Stimulated activated CD4-positive, alpha-beta T cell treated with anti-CD3 and anti-CD28 coated beads, TNF-alpha, amount 100 ng/mL, for 1 hour (primary cell): ENCODE results near the gene ACAA1.
"Not testable (repeated sequence)": the region's sequence is repeated elsewhere in the genome, so short reads cannot be mapped to it uniquely, and the experiment has no call there.

Source experiments
- DNase-seq, 3 donors: peaks; one replicate each; pipeline ENCODE4 v3.0.0-alpha.2; 2020; ENCODE audit warnings: low read depth in 3 of 3, low spot score in 1 of 3

Gene ACAA1

GRCh38 chr3:38135621-38136277 lies 1.2 kb downstream of the ACAA1 start:
- not testable (repeated sequence) for DNase-seq

GRCh38 chr3:38134517-38135143 lies 2.3 kb downstream of the ACAA1 start:
- not testable (repeated sequence) for DNase-seq

GRCh38 chr3:38133557-38134405 lies 3.1 kb downstream of the ACAA1 start:
- no peak for DNase-seq

GRCh38 chr3:38133209-38133556 lies 3.7 kb downstream of the ACAA1 start:
- no peak for DNase-seq

GRCh38 chr3:38131621-38132369 lies 5.1 kb downstream of the ACAA1 start:
- DNase-seq, result no peak

- no peak for DNase-seq
Measured at GRCh38 chr3:38130631-38131065, 6.3 kb downstream of the ACAA1 start.

- DNase-seq, result no peak
Measured at GRCh38 chr3:38129058-38129457, 7.9 kb downstream of the ACAA1 start.

- no peak for DNase-seq
Measured at GRCh38 chr3:38128303-38128655, 8.6 kb downstream of the ACAA1 start.

- DNase-seq, result no peak
Measured at GRCh38 chr3:38127611-38128302, 9.2 kb downstream of the ACAA1 start.

GRCh38 chr3:38126121-38126892 lies 10.6 kb downstream of the ACAA1 start:
- no peak for DNase-seq

- DNase-seq, result no peak
Measured at GRCh38 chr3:38125305-38126120, 11.4 kb downstream of the ACAA1 start.

- DNase-seq, result no peak
Measured at GRCh38 chr3:38124324-38125122, 12.4 kb downstream of the ACAA1 start.

GRCh38 chr3:38122712-38123290 lies 14.1 kb downstream of the ACAA1 start:
- no peak for DNase-seq

GRCh38 chr3:38121832-38122461 lies 15.0 kb downstream of the ACAA1 start:
- DNase-seq, result no peak

- DNase-seq, result no peak
Measured at GRCh38 chr3:38121451-38121831, 15.5 kb downstream of the ACAA1 start.

GRCh38 chr3:38120693-38121450 lies 16.1 kb downstream of the ACAA1 start:
- no peak for DNase-seq
